GM13977 (cell line): ENCODE data around the gene FA2H.

Experiments used
- DNase-seq: peaks from one replicate; pipeline ENCODE4 v3.0.0; 2012; ENCODE audit warnings: low spot score
- CTCF ChIP-seq: IDR thresholded peaks from 2 replicates; pipeline ENCODE4 v1.5.1; 2012; ENCODE audit warnings: mild to moderate bottlenecking, control low read depth; ENCODE audit not compliant: insufficient read depth; ENCODE audit errors: extremely low read depth, missing control alignments
- in situ Hi-C: fragments of 300-500 bp; cut with MboI; formaldehyde crosslinking; loops from one replicate; pipeline ENCODE4 v1.12.0; 2022; ENCODE audit warnings: low sequenced_read_pairs, low pct_unique_long_range_greater_than_20kb, mixed read lengths, inconsistent platforms; ENCODE audit not compliant: unreplicated experiment

Gene FA2H

GRCh38 chr16:74788108-74788507, 13.5 kb upstream of the FA2H start:
- in situ Hi-C loops = no loop called here
- no peak for DNase-seq
- no peak for TF ChIP-seq CTCF

GRCh38 chr16:74785031-74785430, 10.4 kb upstream of the FA2H start:
- TF ChIP-seq CTCF = no peak
- no peak for DNase-seq
- in situ Hi-C loops = no loop called here

GRCh38 chr16:74778646-74779045, 4.0 kb upstream of the FA2H start:
- in situ Hi-C loops = no loop called here
- TF ChIP-seq CTCF = no peak
- DNase-seq = no peak

- TF ChIP-seq CTCF = no peak
- no peak for DNase-seq
- in situ Hi-C loops = no loop called here
Observed at GRCh38 chr16:74776926-74777325, 2.3 kb upstream of the FA2H start.

GRCh38 chr16:74775255-74775654, 635 bp upstream of the FA2H start:
- no peak for DNase-seq
- in situ Hi-C loops = no loop called here
- no peak for TF ChIP-seq CTCF

GRCh38 chr16:74773446-74774222, 986 bp downstream of the FA2H start:
- no peak for TF ChIP-seq CTCF
- no peak for DNase-seq
- in situ Hi-C loops = no loop called here
